Cerebellar cortex (tissue), 1 donor: ENCODE results near the gene COPS4.

Experiments used
- DNase-seq: peaks from one replicate; pipeline ENCODE4 v3.0.0-alpha.2; 2015; ENCODE audit warnings: low spot score

COPS4 gene

GRCh38 chr4:83121246-83121645, 86.3 kb downstream of the COPS4 start:
- DNase-seq, result no peak

GRCh38 chr4:83124111-83124780, 89.3 kb downstream of the COPS4 start:
- DNase-seq, result no peak
